ENCODE data around the gene KLB.
"Not testable (repeated sequence)": the region's sequence is repeated elsewhere in the genome, so short reads cannot be mapped to it uniquely, and the experiment has no call there.

Gene KLB

GRCh38 chr4:39407584-39407885 lies 805 bp downstream of the KLB start:
- TF ChIP-seq CTCF (IDR thresholded peaks at IDR 0.05; ENCODE audit: low read length, missing control alignments), result no peak
- DNase-seq (ENCODE audit: low read depth), result no peak
- H3K4me3 ChIP-seq (replicated peaks; ENCODE audit: low read depth, low read length), result no peak overlapping the region

GRCh38 chr4:39410415-39410814 lies 3.7 kb downstream of the KLB start:
- TF ChIP-seq CTCF (IDR thresholded peaks at IDR 0.05; ENCODE audit: low read length, missing control alignments), result peak; percentile 37
- H3K4me3 ChIP-seq (replicated peaks; ENCODE audit: low read depth, low read length), result no peak overlapping the region
- DNase-seq (ENCODE audit: low read depth), result peak; percentile 33

- H3K4me3 ChIP-seq (replicated peaks; ENCODE audit: low read depth, low read length); DNase-seq (ENCODE audit: low read depth): not testable (repeated sequence)
These were observed 4.8 kb downstream of the KLB start for GRCh38 chr4:39411561-39411960.

GRCh38 chr4:39415678-39416283 lies 9.1 kb downstream of the KLB start:
- no peak overlapping the region for H3K4me3 ChIP-seq (replicated peaks; ENCODE audit: low read depth, low read length)
- no peak for TF ChIP-seq CTCF (IDR thresholded peaks at IDR 0.05; ENCODE audit: low read length, missing control alignments)
- DNase-seq (ENCODE audit: low read depth), result peak; percentile 40

GRCh38 chr4:39422247-39422646 lies 15.5 kb downstream of the KLB start:
- DNase-seq (ENCODE audit: low read depth), result no peak
- TF ChIP-seq CTCF (IDR thresholded peaks at IDR 0.05; ENCODE audit: low read length, missing control alignments), result no peak
- no peak overlapping the region for H3K4me3 ChIP-seq (replicated peaks; ENCODE audit: low read depth, low read length)

GRCh38 chr4:39425297-39425696 lies 18.6 kb downstream of the KLB start:
- H3K4me3 ChIP-seq (replicated peaks; ENCODE audit: low read depth, low read length); DNase-seq (ENCODE audit: low read depth): not testable (repeated sequence)

GRCh38 chr4:39426728-39427127 lies 20.0 kb downstream of the KLB start:
- DNase-seq (ENCODE audit: low read depth), result no peak
- no peak for TF ChIP-seq CTCF (IDR thresholded peaks at IDR 0.05; ENCODE audit: low read length, missing control alignments)
- no peak overlapping the region for H3K4me3 ChIP-seq (replicated peaks; ENCODE audit: low read depth, low read length)

- DNase-seq (ENCODE audit: low read depth), result no peak
- no peak overlapping the region for H3K4me3 ChIP-seq (replicated peaks; ENCODE audit: low read depth, low read length)
- TF ChIP-seq CTCF (IDR thresholded peaks at IDR 0.05; ENCODE audit: low read length, missing control alignments), result no peak
These were observed 20.9 kb downstream of the KLB start for GRCh38 chr4:39427520-39428114.
